OCI-LY7 (cell line): Measurements from ENCODE around the gene CUL4A. TPM values are rescaled to one million over a fixed set of nuclear protein-coding genes. Genes with fewer than 3 reads are reported as not detected.

Experiments used
- BruUV-seq: library from RNA; stranded (reverse); fragments of 400-500 nt; replicated peaks from 2 replicates; lab custom pipeline; 2021; lab: Mats Ljungman, UMichigan
- CTCF ChIA-PET: fragments of 300-600 bp; sonication (Branson Sonifier 250); formaldehyde crosslinking; loops from one replicate; lab custom pipeline; 2022; ENCODE audit warnings: antibody characterized with exemption; ENCODE audit not compliant: unreplicated experiment; lab: Charles Lee
- POLR2A ChIA-PET: fragments of 300-600 bp; sonication (Branson Sonifier 250); formaldehyde crosslinking; loops from one replicate; lab custom pipeline; 2022; ENCODE audit warnings: antibody characterized with exemption; lab: Charles Lee
- DNase-seq: peaks from one replicate; pipeline ENCODE4 v3.0.0-alpha.2; 2015; ENCODE audit warnings: low spot score
- H2AFZ ChIP-seq: fragments of 200-600 bp; sonication (generic), shearing (Covaris generic); 2 replicates; pipeline ENCODE4 v1.6.1; 2014; ENCODE audit warnings: mild to moderate bottlenecking, antibody characterized with exemption, low read length, moderate library complexity
- H3K27ac ChIP-seq: fragments of 200-600 bp; sonication (generic); 2 replicates; pipeline ENCODE4 v1.5.1; 2014; ENCODE audit warnings: mixed run types, low read depth, mild to moderate bottlenecking, moderate library complexity, low read length, inconsistent platforms; ENCODE audit not compliant: poor library complexity, severe bottlenecking
- H3K36me3 ChIP-seq: fragments of 200-600 bp; sonication (generic); 2 replicates; pipeline ENCODE4 v1.6.1; 2014; ENCODE audit warnings: mild to moderate bottlenecking, antibody characterized with exemption, low read length, moderate library complexity, mixed read lengths; ENCODE audit not compliant: insufficient read depth
- H3K4me1 ChIP-seq: fragments of 200-600 bp; sonication (generic); 2 replicates; pipeline ENCODE4 v1.5.1; 2014; ENCODE audit warnings: mild to moderate bottlenecking, low read length; ENCODE audit not compliant: insufficient read depth, poor library complexity, severe bottlenecking
- H3K4me2 ChIP-seq: fragments of 200-600 bp; sonication (generic); 2 replicates; pipeline ENCODE4 v1.6.1; 2014; ENCODE audit warnings: mild to moderate bottlenecking, low read length
- H3K4me3 ChIP-seq: fragments of 200-600 bp; sonication (generic); 2 replicates; pipeline ENCODE4 v1.5.1; 2014; ENCODE audit warnings: mild to moderate bottlenecking, low read depth, low read length; ENCODE audit not compliant: poor library complexity, severe bottlenecking
- H3K79me2 ChIP-seq: fragments of 200-600 bp; sonication (generic); 2 replicates; pipeline ENCODE4 v1.6.1; 2016; ENCODE audit warnings: low read depth, mild to moderate bottlenecking, low read length, moderate library complexity, mixed read lengths; ENCODE audit not compliant: insufficient read depth
- H3K9me2 ChIP-seq: fragments of 200-600 bp; sonication (generic); 2 replicates; pipeline ENCODE4 v1.6.1; 2016; ENCODE audit warnings: mild to moderate bottlenecking, low read length, mixed read lengths; ENCODE audit not compliant: insufficient read depth
- H3K9me3 ChIP-seq: fragments of 200-600 bp; sonication (generic); 2 replicates; pipeline ENCODE4 v1.6.1; 2014; ENCODE audit warnings: mild to moderate bottlenecking, mixed run types, low read length, mixed read lengths
- H4K20me1 ChIP-seq: fragments of 200-600 bp; sonication (generic); 2 replicates; pipeline ENCODE4 v1.6.1; 2014; ENCODE audit warnings: mild to moderate bottlenecking, antibody characterized with exemption, low read length, moderate library complexity, mixed read lengths; ENCODE audit not compliant: insufficient read depth
- CTCF ChIP-seq: fragments of 200-600 bp; sonication (generic); conservative IDR thresholded peaks from 2 replicates; pipeline ENCODE4 v1.5.1; 2014; ENCODE audit warnings: mild to moderate bottlenecking, antibody characterized with exemption, low read length, moderate library complexity, mixed read lengths
- EZH2phosphoT487 ChIP-seq: fragments of 200-600 bp; sonication (generic); IDR thresholded peaks from 2 replicates; pipeline ENCODE4 v1.6.1; 2018; ENCODE audit warnings: low read depth, borderline replicate concordance, mild to moderate bottlenecking, mixed run types, antibody characterized with exemption, low read length, moderate library complexity, mixed read lengths
- intact Hi-C: fragments of 100-400 bp; cut with micrococcal nuclease; formaldehyde crosslinking; loops from one replicate; pipeline ENCODE4 v1.10.0; 2022; ENCODE audit not compliant: unreplicated experiment
- total RNA-seq, 2 experiments: library from RNA; depleted of rRNA in 1 of 2; stranded (reverse); fragments of >200 nt in 1 of 2; shearing (Covaris generic) in 1 of 2; gene quantifications; 2 replicates each; pipeline ENCODE4 v1.2.3, GENCODE V29; 2014 to 2022

Gene CUL4A
- total RNA-seq, 2 experiments from 2014 or later, result 46.6 to 49.8 TPM

DNA sequence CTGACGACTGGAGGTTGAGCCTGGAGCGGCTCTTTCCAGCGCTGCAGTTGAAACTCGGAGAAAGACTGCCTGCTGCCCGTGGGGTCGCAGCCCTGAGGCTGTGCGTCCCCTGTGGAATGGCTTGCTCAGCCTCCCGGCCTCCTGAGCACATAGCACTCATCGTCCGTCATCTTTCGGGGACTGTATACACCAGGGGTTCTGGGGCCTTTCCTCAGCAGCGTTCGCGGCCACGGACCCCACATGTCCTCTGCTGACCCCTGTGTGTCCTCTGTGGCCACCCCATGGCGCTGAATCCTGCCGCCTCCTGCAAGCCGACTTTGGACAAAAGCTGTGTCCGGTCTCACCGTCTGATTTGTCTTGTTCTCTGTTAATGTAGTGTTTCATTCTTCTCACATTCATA is 20.4 kb downstream of the CUL4A start:
- Histone ChIP-seq H2AFZ (no peak overlapping the region), H3K4me3 (no peak overlapping the region), H3K4me2 (no peak overlapping the region), H3K27ac (no peak overlapping the region), H3K36me3 (peaks cover 23% of the 10 kb centered on the region; the same call in 1 of the 2 replicates), H4K20me1 (no peaks in the 10 kb centered on the region), H3K9me3 (no peaks in the 10 kb centered on the region), H3K4me1 (no peaks in the 10 kb centered on the region), H3K9me2 (no peaks in the 10 kb centered on the region), H3K79me2 (no peaks in the 10 kb centered on the region)
- intact Hi-C loops, result no loop called here
- no peak for DNase-seq
- no peak for TF ChIP-seq CTCF
- no peak for TF ChIP-seq EZH2phosphoT487
- ChIA-PET POLR2A (no interaction called here), CTCF (no interaction called here)
- no TSS peak for BruUV-seq

- Histone ChIP-seq H3K9me2 (no peaks in the 10 kb centered on the region), H4K20me1 (no peaks in the 10 kb centered on the region), H3K9me3 (no peaks in the 10 kb centered on the region), H3K4me3 (no peak overlapping the region), H3K27ac (no peak overlapping the region), H3K79me2 (no peaks in the 10 kb centered on the region), H3K4me2 (no peak overlapping the region), H2AFZ (no peak overlapping the region), H3K4me1 (no peaks in the 10 kb centered on the region), H3K36me3 (peaks cover 7% of the 10 kb centered on the region; the same call in 1 of the 2 replicates)
- no peak for DNase-seq
- BruUV-seq, result no TSS peak
- ChIA-PET CTCF (no interaction called here), POLR2A (interaction anchor here (0.7 kb wide), 1 partner anchor 298 kb away, joined by 3 read pairs; no protein-coding TSS in a partner anchor)
- intact Hi-C loops, result no loop called here
- no peak for TF ChIP-seq CTCF
- TF ChIP-seq EZH2phosphoT487, result no peak
Measured at GRCh38 chr13:113231306-113232207, 22.1 kb downstream of the CUL4A start.
